T follicular helper cell (primary cell): ENCODE data around the gene UNC45A.
"Not testable (repeated sequence)": the region's sequence is repeated elsewhere in the genome, so short reads cannot be mapped to it uniquely, and the experiment has no call there.

Experiments
- DNase-seq: peaks from one replicate; pipeline ENCODE4 v3.0.0-alpha.2; 2020; ENCODE audit warnings: low read depth

Gene UNC45A

DNA sequence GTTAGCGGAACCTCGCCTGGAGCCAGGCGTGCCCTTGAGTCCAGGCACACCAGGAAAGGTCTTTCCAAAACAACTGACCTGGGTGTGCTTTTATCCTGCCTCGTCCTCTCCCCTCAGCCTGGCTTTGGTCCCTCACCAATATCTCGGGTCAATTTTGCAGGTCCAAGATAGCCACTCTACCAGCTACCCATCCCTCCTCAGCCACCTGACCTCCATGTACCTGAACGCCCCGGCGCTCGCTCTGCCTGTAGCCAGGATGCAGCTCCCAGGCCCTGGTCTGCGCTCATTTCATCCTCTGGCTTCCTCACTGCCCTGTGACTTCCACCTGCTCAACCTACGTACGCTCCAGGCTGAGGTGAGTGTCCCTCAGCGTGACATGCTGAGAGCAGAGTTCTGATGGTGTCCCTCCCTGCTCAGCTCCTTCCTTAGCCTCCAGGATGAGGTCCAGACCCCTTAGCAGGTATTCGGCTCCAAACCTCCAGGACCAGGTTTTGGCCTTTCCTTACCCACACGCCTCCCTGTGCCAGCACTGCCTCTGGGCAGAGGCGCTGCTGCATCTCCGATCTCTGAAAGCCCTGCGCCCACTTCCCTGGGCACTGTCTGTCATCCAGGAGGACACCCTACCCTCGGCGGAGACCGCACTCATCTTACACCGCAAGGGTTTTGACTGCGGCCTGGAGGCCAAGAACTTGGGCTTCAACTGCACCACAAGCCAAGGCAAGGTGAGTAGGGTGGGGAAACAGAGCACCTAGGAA, 16.9 kb upstream of the UNC45A start:
- DNase-seq: no peak

DNA sequence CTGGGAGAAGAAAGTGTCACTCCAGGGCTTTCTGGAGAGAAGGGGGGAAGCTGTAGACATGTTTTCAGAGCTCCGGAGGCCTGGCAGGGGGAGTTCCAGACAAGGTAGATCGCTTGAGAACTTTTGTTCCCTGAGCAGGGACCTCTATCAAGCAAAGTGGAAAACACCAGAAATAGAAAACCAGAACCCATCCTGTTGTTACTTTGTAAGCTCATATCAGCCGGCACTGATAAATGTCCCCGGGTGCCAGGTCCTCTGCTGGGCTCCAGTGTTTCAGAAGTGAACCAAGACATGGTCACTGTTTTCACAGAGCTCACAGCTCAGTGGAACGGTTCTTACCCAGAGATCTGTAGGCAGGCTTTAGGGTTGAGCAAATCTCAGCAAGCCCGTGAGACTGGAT, 16.2 kb upstream of the UNC45A start:
- DNase-seq: no peak

DNA sequence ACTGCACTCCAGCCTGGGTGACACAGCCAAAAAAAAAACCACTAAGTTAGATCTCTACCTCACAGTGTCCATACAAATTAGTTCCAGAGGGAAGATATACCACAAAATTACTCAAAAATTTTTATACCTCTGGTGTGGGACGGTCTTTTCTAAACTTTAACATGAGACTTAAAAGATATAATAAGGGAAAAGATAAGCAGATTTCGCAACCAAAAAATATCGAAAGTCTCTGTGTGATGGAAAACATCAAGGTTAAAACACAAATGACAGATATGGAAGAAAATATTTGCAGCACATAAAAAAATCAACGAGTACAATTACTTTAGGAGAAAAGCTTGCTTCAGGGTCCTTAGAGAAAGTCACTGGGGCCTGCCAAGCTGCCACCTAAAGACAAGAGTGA, 13.2 kb upstream of the UNC45A start:
- no peak for DNase-seq

DNA sequence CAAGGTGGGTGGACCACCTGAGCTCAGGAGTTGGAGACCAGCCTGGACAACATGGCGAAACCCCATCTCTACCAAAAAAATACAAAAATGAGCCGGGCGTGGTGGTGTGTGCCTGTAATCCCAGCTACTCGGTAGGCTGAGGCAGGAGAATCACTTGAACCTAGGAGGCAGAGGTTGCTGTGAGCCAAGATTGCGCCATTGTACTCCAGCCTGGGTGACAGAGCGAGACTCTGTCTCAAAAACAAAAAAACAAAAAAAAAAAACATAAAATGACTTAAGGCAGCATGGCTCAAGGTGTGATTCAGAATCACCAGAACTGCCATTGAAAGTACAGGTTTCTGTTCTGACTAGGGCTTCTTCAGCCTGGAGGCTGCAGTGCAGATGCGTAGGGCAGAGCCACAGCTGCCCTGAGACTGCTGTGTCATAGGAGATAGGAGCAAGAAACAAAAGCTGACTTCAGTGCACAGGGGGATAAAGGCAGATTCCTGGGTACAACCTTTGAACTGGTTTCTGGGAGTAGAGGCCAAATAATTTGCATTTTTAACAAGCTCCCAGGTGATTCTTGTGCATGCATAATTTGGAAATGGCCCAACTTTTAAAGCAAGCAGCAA, 12.3 kb upstream of the UNC45A start:
- DNase-seq: not testable (repeated sequence)

DNA sequence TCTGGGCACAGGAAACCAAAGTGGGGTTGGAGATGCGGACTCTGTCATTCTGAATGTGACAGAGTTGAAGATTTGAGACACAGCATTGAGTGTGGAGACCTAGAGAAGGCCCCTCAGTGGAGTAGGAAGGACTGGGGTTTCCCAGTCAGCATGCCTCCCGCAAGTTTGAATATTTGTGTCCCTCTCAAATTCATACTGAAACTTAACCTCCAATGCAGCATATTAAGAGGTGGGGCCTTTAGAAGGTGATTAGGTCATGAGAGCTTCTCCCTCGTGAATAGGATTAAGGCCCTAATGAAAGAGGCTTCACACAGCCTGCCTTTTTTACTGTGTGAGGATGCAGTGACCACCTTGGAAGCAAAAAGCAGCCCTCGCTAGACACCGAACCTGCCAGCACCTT, 10.7 kb upstream of the UNC45A start:
- DNase-seq: no peak

DNA sequence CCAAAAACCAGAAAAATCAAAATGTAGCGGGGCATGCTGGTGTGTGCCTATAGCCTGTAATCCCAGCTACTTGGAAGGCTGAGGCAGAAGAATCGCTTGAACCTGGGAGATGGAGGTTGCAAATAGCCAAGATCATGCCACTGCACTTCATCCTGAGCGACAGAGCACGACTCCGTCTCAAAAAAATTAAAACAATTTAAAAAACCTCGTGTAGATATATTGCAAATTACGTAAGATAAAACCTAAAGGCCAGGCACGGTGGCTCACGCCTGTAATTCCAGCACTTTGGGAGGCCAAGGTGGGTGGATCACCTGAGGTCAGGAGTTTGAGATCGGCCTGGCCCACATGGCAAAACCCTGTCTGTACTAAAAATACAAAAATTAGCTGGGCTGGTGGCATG, 8.3 kb upstream of the UNC45A start:
- DNase-seq: not testable (repeated sequence)

DNA sequence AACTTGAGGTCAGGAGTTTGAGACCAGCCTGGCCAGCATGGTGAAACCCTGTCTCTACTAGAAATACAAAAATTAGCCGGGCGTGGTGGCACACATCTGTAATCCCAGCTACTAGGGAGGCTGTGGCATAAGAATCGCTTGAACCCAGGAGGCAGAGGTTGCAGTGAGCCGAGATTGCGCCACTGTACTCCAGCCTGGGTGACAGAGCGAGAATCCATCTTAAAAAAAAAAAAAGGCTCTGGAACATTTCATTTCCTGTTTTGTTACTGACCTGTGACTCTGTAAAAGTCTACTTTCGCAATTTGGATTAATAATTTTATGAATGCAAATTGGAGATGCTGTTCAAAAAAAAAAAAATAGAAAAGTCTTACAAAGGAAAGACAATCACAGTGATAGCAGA, 7.0 kb upstream of the UNC45A start:
- not testable (repeated sequence) for DNase-seq

DNA sequence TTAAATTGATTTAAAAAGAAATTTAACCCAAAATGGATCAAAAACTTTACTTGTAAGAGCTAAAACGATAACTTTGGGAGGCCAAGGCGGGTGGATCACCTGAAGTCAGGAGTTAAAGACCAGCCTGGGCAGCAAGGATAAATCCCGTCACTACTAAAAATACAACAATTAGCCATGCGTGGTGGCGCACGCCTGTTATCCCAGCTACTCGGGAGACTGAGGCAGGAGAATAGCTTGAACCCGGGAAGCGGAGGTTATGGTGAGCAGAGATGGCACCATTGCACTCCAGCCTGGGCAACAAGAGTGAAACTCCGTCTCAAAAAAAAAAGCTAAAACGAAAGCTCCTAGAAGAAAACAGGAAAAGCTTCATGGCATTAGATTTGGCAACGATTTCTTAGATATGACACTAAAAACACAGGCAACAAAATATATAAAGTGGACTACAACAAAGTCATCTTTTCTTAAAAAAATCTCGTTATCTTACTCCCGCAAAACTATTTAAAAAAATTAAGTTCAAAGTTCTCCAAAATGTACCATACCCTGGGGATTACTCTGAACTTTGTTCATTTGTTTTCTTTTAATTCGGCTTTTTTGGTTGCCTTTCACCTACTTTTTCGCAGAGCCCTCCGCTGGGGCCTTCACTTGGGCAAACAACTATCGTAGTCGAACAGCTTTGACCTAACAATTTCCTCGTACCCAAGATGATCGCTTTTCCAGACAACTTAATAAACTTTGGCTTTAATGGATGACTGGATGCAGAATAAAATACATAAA, 5.7 kb upstream of the UNC45A start:
- no peak for DNase-seq

DNA sequence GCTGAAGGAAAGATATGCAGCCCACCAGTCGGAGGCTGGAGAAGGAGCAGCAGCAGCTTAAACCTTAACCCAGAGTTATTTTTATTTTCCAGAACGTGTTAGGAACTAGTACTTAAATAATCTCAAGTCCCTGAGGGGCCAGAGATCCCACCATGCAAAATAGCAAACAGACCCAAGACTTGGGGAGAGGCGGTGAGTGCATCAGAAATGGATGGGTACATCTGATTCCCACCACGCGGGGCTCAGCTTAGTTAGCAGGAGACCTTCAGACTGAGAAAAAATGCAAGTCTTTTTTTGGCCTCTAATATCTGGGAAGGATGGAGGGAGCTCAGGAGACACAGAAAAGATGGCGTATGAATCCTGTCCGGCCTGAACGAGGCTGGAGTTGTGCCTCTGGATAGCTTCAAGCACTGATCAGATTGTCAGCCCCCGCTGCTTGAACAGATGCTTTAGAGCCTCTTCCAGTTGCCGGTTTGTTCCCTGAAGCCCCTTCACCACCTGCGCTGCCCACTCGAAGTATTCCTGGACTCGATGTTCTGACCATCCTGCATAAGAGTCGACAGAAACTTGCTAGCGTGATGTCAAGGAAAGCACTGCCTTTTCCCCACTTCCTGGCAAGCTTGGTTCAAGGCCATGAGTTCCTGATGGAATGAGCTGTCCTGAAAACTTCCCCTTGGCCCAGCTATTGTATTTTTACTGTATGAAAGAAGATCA, 4.1 kb upstream of the UNC45A start:
- DNase-seq: no peak

DNA sequence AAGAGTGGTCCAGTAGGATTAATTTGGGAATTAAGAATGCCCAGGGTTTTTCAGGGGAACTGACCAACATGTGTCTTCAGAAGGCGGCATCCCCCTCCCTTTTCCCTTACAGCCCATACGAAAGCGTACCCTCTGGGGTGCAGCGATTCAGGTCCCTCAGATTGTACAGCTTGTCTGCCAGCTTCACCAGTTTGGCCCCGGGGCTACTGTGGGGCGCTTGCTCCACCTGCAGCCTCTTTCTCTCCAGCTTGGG, 3.6 kb upstream of the UNC45A start:
- DNase-seq: no peak

DNA sequence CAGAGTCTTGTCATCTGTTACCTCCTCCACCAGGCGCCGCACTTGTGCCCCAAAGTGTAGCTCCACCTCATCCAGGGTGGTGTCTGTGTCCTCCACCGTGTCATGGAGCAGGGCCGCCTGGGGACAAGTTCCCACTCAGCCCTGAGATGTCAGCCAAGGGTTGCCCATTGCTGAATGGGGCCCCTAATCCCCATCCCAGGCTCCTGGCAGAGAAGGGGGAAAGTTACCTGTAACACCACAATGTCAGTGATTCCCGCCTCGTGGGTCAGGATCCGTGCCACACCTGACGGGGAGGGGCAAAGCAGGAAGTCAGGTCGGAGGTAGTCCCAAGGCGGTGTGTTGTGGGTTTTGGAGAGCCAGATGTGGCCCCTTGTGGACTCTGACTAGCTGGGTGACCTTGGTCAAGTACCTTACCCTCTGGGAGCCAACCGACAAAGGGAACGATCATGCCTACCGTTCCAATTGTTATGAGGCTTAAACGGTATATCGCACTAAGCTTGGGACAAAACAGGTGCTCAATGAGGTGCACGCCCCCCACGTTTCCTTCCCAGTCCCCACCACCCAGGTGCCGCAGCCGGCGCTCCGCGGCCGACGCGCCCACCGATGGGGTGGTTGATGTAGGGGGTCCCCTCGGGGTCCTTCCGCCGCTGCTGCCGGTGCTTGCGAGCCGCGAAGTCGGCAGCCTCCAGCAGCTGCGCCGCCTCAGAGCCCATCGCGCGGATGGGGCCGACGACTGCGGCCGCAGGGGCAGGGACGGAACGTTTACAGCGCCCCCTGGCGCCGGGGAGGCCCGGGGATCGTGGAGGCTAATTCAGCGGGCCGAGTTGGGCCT, 3.0 kb upstream of the UNC45A start, which contains the start of gene HDDC3:
Gene HDDC3 (minus strand): TSS at position 722 of the 832 bp plus-strand sequence. CDS start 9 bp downstream, at position 713.
- peak; percentile 81 for DNase-seq

DNA sequence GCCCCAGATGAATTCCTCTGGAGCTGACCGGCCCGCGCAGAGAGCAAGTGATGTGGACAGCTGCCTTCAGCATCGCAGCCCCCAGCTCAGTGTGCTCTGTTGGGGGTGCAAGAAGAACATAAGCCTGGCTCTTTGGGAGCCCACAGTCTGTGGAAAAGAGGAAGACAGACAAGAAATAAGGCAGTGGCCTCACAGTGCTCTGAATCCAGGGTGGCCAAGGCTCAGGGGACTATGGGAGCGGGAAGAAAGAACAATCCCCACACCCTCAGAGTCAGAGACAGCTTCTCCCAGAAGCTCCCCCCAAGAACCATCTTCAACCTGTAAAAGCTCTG, 2.5 kb upstream of the UNC45A start:
- DNase-seq: no peak

DNA sequence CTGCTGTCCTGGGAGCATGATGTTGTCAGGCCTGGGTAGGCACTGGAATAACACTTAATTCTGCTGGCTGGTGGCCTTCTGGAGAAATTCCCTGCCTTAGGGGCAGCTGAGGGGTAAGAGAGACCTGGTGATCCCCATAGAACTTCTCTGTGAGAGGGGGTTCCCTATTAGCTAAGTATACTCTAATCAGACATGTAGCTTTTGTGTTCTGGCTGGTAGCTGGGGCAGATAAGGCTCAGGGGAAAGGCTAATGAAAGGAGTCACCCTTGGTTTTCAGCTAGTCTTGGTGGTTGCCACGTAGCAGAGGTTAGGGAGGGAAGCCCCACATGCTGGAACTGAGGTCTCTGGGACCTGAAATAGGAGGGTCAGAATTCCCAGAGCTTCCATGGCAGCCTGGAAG, 1.8 kb upstream of the UNC45A start:
- no peak for DNase-seq

DNA sequence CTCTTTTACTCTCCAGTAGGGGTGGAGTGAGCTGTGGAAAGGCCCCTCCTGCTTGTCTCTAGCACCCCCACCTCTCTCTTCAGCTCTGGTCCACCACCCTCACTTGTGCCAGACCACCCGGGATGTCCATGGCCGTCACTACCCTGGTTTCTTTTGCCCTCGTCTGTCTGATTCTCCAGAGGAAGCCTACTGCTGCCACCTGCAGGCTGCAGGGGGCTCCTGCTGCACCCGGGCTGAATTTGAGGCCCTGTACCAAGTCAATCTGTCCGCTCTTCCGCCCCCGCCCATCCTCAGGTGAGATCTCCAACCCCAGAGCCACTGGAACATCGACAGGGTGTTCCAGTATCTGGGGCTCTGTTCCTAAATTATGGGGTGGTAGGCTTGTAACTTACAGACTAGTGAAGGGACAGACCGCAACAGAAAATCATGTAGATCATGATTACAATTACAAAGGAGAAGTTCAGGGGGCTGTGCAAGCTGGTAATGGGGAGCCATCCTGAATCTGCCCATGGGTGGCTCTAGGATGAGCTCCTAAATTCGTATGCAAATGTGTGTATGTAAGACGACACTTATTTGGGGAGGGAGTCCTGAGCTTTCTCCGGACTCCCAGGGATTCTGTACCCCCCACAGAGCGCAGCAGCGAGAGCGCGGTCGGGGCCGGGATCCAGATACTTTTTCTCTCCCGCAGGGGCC, 683 bp upstream of the UNC45A start:
- DNase-seq: peak; percentile 76

DNA sequence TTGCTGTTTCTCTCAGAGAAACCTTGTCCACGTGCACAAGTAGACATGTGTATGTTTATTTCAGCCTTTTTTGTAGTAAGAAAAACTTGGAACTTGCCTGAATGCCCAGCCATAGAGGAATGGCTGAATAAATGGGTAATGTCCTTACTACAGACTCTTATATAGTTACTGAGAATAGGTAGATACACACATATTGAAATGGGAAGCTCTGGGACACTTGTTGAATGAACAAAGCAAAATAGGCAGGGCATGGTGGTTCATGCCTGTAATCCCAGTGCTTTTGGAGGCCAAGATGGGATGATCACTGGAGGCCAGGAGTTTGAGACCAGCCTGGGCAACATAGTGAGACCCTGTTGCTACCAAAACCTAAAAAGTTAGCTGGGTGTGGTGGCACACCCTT, 1.7 kb downstream of the UNC45A start:
- DNase-seq: no peak

DNA sequence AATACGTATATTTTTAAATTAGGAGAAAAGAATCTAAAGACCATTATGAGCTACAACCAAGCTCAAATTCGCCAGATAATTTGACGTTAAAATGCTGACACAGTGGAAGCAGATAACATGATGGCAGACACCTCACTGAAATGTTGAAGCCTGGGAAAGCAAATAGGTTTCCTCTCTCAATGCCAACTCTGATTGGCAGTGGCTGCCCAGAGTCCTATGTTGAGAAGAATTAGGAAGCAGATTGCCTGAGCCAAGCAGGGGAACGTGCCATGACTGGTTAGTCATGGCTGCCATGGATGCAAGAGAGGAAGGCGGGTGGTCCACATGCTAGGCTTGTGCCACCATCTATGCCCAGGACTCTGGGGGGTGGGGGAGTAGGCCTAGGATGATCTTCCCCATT, 3.2 kb downstream of the UNC45A start:
- no peak for DNase-seq

DNA sequence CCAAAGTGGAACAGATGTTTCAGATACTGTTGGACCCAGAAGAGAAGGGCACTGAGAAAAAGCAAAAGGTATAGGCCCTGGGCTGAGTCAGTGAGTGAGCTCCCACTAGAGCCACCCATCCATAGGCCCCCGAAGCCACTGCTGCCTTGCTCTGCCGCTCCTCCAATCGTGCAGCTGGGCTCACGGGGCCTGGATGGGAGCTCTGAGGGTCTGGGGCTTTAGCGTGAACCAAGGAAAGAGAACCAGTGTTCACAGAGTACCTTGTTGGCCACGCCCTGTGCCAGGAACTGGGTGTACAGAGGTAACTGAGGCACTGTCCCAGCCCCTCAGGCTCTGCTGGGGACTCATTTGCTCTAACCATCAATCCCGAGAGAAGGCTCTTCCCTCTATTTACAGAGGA, 4.7 kb downstream of the UNC45A start:
- no peak for DNase-seq

DNA sequence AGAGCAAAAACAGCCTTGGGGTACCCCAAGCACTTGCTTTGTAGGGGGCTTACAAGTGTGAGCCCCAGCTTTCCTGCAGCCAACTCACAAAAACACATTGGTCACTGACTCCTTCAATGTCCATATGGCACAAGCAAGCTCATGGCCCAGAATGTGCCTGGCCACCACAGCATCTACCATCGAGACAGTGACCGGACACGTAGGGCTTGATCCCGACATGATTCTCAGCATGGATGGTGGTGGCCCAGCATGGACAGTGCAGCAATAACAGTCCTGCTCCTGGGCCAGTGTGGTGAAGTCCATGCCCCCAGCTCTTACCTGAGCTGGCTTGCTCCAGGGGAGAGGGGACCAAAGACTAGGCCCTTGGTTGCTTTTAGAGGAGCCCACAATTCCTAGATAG, 6.0 kb downstream of the UNC45A start:
- no peak for DNase-seq

DNA sequence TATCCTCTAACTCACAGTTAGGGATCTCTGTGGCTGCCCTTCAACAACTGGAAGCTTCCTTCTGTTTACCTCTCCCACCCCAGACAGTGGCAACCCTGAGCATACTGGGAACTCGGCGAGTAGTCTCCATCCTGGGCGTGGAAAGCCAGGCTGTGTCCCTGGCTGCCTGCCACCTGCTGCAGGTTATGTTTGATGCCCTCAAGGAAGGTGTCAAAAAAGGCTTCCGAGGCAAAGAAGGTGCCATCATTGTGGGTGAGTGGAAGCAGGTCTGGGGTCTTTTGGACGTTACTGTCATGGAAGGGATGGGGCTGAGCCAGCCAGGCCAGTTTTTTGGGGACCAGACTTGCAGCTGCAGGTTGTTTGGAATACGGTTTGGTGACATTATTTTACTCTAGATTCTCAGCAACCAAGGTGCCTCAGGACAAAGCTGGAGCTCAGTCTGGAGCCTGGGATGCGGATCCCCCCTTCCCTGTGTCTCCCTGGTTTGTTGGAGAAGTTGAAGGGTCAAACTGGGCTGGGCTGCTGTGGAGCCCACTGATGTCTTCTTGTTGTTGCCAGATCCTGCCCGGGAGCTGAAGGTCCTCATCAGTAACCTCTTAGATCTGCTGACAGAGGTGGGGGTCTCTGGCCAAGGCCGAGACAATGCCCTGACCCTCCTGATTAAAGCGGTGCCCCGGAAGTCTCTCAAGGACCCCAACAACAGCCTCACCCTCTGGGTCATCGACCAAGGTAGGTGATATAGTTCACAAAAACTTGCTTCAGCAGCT, 7.5 kb downstream of the UNC45A start:
- no peak for DNase-seq

DNA sequence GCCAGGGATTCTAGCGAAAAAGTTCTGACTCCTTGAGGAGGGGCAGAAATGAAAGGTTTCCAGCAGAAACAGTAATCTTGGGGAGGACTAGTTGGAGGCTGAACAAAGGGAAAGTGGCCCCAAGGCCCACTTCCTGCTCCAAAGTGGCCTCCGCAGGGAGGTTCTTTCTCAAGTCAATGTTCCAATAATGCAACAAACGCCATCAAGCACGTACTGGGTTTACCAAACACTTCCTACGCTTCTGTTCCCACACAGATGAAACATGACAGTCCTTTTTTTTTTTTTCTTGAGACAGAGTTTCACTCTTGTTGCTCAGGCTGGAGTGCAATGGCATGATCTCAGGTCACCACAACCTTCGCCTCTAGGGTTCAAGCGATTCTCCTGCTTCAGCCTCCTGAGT, 10.0 kb downstream of the UNC45A start:
- DNase-seq: no peak

DNA sequence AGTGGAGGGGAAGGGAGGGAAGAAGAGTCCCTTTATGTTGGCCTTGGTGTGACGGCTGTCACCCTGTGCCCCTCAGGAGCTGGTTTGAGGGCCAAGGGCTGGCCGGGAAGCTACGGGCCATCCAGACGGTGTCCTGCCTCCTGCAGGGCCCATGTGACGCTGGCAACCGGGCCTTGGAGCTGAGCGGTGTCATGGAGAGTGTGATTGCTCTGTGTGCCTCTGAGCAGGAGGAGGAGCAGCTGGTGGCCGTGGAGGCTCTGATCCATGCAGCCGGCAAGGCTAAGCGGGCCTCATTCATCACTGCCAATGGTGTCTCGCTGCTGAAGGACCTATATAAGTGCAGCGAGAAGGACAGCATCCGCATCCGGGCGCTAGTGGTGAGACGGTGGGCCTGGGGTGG, 11.5 kb downstream of the UNC45A start:
- no peak for DNase-seq
